ENCODE results near the gene TGFBR3. TPM values are rescaled to one million over a fixed set of nuclear protein-coding genes. Genes with fewer than 3 reads are reported as not detected.

Gene TGFBR3
- total and polyA plus RNA-seq, 2 of the 13 experiments (the other 11 are each of a cell fraction or from before 2014, with no cell fraction given) = 76.5 to 195 TPM

DNA sequence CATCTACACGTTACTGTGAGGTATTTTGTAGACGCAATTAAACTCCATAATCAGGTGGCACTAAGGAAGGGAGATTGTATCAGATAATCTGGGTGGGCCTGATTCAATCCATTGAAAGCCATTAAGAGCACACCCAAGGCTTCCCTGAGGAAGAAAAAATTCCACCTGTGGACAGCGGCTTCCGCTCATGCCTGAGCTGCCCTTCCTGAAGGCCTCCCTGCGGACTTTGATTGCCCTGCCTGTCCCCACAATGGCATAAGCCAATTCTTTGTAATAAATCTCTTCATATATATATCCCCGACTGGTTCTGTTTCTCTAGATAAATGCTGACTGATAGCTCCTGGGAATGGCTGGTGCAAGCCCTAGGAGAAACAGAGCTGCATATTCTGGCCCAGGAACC, 138.3 kb downstream of the TGFBR3 start:
- POLR2A ChIA-PET = no interaction called here
- no peaks in the 10 kb centered on the region for H3K9me3 ChIP-seq (ENCODE audit: low read length)
- no peak overlapping the region for H3K4me3 ChIP-seq (replicated peaks in 1 of 3; ENCODE audit: insufficient read depth in 1 of 3, low read depth in 2 of 3, low read length in 3 of 3)
- ATAC-seq (no peak), FAIRE-seq (no peak), DNase-seq (ENCODE audit: low spot score) (no peak)
- intact Hi-C loops (cut with micrococcal nuclease; ENCODE audit: unreplicated experiment) (no loop called here), in situ Hi-C loops (cut with HindIII; ENCODE audit: extremely low pct_ligation_motif_present, low pct_unique_long_range_greater_than_20kb) (no loop called here)
- peaks cover 96% of the 10 kb centered on the region for H3K4me1 ChIP-seq (ENCODE audit: insufficient read depth, low read length)
- peaks cover 26 to 56% of the 10 kb centered on the region in 2 experiments for H3K36me3 ChIP-seq (replicated peaks in 1 of 2; ENCODE audit: control insufficient read depth in 1 of 2, insufficient read depth in 2 of 2, low read length in 2 of 2)
- H3K79me2 ChIP-seq (ENCODE audit: insufficient read depth, low read length) = peaks cover 76% of the 10 kb centered on the region
- no peak for TF ChIP-seq ZNF30 (CRISPR knock-in tag; IDR thresholded peaks at IDR 0.05)
- peaks cover 30% of the 10 kb centered on the region for H4K20me1 ChIP-seq (ENCODE audit: insufficient read depth, low read length)
- no peak overlapping the region for H3K9ac ChIP-seq (ENCODE audit: insufficient read depth, low read depth, low read length)
- no peak overlapping the region for H3K27ac ChIP-seq (ENCODE audit: extremely low read length, insufficient read depth, low read length)
- BruUV-seq (replicated peaks) = no TSS peak
- CTCF ChIA-PET (ENCODE audit: low intra/inter-chr PET ratio, low total read pairs) = no interaction called here
- WGBS (ENCODE audit: low lambda C conversion rate) = over 99% methylated on average over 6 of the region's 6 CpGs
- H3K27me3 ChIP-seq (ENCODE audit: control insufficient read depth in 1 of 2, insufficient read depth in 2 of 2, low read length in 2 of 2) = no peaks in the 10 kb centered on the region
- no peak overlapping the region for H2AFZ ChIP-seq (ENCODE audit: low read length)
- H3K4me2 ChIP-seq (ENCODE audit: low read depth, low read length) = no peak overlapping the region

DNA sequence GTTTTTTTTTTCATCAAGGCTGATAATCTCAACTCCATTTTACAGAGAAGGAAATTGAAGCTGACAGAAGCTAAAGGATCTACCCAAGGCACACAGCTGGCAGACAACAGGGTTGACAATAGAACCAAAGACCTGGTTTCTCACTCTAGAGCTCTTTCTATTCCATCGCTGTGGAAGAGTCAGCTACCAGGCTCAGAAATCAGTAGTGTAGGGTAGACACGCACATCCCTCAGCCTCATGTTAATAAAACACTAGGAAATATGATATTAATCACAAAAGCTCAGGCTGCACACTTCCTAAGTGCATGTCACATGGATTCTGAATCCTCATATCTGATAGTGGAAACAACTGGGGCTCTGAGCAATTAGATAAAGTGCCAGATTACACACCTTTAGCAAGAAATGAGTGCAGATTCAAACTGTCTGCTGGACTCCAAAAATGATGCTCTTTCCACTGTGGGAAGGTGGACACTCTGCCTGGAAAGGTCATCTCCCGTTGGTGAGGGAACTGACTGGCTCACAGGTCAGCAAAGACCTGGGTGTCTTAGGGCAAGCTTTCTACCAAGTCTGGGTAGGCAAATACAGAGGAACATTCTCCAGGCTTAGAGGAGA, 139.1 kb downstream of the TGFBR3 start:
- TF ChIP-seq ZNF317 (CRISPR knock-in tag; IDR thresholded peaks at IDR 0.05) = peak; percentile 100
- TF ChIP-seq, protein P1, sequence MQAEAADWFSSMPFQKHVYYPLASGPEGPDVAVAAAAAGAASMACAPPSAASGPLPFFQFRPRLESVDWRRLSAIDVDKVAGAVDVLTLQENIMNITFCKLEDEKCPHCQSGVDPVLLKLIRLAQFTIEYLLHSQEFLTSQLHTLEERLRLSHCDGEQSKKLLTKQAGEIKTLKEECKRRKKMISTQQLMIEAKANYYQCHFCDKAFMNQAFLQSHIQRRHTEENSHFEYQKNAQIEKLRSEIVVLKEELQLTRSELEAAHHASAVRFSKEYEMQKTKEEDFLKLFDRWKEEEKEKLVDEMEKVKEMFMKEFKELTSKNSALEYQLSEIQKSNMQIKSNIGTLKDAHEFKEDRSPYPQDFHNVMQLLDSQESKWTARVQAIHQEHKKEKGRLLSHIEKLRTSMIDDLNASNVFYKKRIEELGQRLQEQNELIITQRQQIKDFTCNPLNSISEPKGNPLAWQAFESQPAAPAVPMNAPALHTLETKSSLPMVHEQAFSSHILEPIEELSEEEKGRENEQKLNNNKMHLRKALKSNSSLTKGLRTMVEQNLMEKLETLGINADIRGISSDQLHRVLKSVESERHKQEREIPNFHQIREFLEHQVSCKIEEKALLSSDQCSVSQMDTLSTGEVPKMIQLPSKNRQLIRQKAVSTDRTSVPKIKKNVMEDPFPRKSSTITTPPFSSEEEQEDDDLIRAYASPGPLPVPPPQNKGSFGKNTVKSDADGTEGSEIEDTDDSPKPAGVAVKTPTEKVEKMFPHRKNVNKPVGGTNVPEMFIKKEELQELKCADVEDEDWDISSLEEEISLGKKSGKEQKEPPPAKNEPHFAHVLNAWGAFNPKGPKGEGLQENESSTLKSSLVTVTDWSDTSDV (CRISPR knock-in tag; IDR thresholded peaks at IDR 0.05) = no peak
- H3K4me2 ChIP-seq (ENCODE audit: low read depth, low read length) = peak overlapping the region; percentile 41; the same call in 1 of the 2 replicates
- peak overlapping the region; percentile 70 for H3K27ac ChIP-seq (ENCODE audit: extremely low read length, insufficient read depth, low read length)
- H3K4me1 ChIP-seq (ENCODE audit: insufficient read depth, low read length) = peaks cover 96% of the 10 kb centered on the region
- H2AFZ ChIP-seq (ENCODE audit: low read length) = no peak overlapping the region
- H3K79me2 ChIP-seq (ENCODE audit: insufficient read depth, low read length) = peaks cover 77% of the 10 kb centered on the region
- ChIA-PET POLR2A (no interaction called here), CTCF (ENCODE audit: low intra/inter-chr PET ratio, low total read pairs) (no interaction called here)
- FAIRE-seq = no peak
- H3K36me3 ChIP-seq (replicated peaks in 1 of 2; ENCODE audit: control insufficient read depth in 1 of 2, insufficient read depth in 2 of 2, low read length in 2 of 2) = peaks cover 29 to 64% of the 10 kb centered on the region in 2 experiments
- no peak for ATAC-seq
- DNase-seq (ENCODE audit: low spot score) = no peak
- no TSS peak for BruUV-seq (replicated peaks)
- H3K9me3 ChIP-seq (ENCODE audit: low read length) = no peaks in the 10 kb centered on the region
- H4K20me1 ChIP-seq (ENCODE audit: insufficient read depth, low read length) = peaks cover 30% of the 10 kb centered on the region
- intact Hi-C loops (cut with micrococcal nuclease; ENCODE audit: unreplicated experiment) (no loop called here), in situ Hi-C loops (cut with HindIII; ENCODE audit: extremely low pct_ligation_motif_present, low pct_unique_long_range_greater_than_20kb) (no loop called here)
- 93% methylated on average over 3 of the region's 3 CpGs for WGBS (ENCODE audit: low lambda C conversion rate)
- no peak overlapping the region for H3K9ac ChIP-seq (ENCODE audit: insufficient read depth, low read depth, low read length)
- no peak overlapping the region for H3K4me3 ChIP-seq (replicated peaks in 1 of 3; ENCODE audit: insufficient read depth in 1 of 3, low read depth in 2 of 3, low read length in 3 of 3)
- H3K27me3 ChIP-seq (ENCODE audit: control insufficient read depth in 1 of 2, insufficient read depth in 2 of 2, low read length in 2 of 2) = no peaks in the 10 kb centered on the region
